ENCODE measurements around the gene CD164.
"Not testable (repeated sequence)": the region's sequence is repeated elsewhere in the genome, so short reads cannot be mapped to it uniquely, and the experiment has no call there.

Gene CD164

DNA sequence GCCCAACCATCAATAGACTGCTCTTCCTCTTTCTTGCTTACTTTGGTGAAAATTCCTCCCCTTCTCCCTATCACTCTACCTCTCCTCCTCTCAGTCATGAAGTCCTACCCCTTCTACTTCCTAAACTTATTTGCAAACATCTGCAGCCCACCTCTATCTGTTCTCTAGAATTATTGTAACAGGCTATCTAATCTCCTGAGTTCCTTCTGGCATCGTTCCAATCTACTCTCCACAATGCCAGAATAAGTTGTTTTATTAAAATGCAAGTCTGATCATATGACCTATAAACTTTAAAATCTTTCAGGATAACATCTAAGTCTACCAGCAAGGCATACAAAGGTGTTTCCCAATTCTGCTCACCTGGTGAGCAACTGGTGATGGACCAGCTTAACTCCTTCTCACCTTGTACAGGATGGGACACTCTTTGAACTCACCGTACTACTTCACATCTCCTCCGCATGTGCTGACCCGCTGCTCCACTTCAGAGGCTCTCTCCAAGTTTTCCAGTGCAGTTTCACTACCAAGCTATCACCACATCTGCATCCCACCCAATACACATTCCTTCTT lies 7.9 kb downstream of the CD164 start:
- DNase-seq = no peak

DNA sequence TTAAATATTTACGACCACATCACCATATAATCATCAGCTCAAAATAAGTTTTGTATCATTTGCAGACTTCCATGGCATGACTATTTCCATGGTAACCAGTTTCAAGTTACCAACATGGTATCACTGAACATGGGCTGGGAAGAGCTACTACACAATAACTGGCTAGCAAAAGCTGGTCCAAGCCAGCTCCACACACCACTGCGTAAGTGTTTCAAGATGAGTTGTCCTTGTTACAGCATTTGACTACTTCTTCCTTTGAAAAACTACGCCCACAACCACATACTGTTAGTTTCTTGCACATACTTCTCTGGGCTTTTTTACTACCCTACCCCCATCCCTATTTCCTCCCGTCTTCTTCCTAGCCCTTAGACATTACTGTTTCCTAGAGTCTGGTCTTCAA lies 8.5 kb downstream of the CD164 start:
- no peak for DNase-seq

DNA sequence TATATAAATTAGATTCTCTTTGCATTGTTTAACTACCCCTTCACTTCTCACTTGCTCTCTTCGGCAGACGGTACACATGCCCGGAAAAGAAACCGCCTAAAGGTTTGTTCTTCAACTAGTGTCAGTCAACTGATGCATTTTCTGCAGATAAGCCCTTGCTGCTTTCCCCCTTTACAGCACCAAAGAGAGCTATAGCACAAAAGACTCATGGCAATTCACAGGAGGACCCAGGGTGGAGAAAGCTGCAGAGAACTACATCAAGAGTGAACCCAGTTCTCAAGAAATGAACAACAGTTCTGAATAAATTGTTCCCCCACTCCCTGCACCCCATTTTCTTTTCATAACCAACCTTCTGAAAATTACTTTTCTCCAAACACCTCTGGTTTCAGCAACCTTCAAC lies 8.9 kb downstream of the CD164 start:
- DNase-seq = no peak

DNA sequence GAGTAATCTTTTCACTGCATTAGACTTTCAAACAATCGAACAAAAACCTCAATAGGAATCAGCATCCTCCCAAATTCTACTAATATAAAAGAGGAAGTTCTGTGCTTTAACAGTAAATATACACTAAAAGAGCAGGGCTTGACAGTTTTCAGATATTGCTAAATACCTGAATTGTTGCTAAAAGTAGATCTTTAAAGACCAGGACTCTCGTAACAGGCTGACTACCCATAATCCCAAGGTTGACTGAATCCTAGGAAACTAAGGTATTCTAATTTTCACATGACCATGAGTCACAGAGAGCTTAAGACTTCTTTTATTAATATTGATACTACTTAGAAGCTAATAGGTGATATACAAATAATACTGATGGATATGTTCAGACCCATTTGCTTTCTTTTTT lies 10.1 kb downstream of the CD164 start:
- DNase-seq = no peak

DNA sequence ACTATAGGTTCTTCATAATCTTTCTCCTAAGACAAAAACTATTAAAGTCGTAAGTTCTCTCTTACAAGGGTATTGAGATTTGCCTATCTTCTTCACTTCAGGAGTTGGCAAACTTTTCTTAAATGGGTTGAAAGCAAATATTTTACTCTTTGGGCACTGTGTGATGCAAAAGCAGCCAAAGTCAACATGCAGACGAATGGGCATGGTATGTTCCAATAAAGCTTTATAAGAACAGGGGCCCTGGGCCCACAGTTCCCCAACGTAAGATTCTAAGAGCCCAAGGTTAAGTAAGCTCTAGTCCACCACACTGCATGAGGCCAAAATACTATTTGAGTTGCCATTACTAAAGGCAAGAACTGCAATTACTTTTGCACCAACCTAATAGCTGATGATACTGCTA lies 11.5 kb downstream of the CD164 start:
- DNase-seq = no peak

DNA sequence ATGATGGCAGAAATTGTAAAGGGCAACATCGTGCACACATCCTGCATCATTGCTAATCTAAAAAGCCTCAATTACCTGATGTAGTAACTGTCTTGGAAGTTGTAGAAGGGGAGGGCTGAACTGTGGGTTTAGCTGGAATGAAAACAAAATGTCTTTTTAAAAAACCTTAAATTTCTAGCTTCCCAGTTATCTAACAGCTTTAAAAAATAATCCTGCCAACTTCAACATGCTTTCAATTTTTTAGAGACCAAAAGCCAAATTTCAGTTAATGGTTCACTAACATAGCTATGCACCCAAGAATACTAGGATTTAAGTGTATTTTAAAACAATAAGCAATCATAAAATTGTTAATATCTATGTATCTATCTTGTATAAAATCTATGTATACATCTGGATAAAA lies 11.9 kb downstream of the CD164 start:
- DNase-seq = no peak

DNA sequence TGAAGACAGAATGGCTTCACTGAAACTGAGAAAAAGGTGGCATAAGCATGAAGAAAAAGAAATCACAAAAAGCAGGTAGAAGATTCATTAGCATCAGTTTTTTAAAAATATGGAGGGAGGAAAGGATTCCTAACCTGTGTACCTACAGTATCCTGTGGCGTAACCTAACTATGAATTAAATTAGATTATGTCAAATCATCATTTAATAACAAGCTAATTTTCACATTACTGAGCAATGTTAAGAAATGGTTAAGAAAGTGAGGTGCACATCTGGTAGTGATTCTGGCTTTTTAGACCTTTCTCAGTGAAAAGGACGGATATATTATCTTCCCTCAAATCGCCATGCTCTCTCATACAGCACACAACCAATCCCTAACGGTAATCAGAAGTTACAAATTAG lies 12.5 kb downstream of the CD164 start:
- no peak for DNase-seq

DNA sequence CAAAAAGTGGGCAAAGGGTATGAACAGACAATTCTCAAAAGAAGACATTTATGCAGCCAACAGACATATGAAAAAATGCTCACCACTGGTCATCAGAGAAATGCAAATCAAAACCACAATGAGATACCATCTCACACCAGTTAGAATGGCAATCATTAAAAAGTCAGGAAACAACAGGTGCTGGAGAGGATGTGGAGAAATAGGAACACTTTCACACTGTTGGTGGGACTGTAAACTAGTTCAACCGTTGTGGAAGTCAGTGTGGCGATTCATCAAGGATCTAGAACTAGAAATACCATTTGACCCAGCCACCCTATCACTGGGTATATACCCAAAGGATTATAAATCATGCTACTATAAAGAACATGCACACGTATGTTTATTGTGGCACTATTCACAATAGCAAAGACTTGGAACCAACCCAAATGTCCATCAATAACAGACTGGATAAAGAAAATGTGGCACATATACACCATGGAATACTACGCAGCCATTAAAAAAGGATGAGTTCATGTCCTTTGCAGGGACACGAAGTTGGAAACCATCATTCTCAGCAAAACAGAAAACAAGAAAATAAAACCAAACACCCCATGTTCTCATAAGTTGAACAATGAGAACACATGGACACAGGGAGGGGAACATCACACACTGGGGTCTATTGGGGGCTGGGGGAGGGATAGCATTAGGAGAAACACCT lies 17.7 kb downstream of the CD164 start:
- DNase-seq = not testable (repeated sequence)

DNA sequence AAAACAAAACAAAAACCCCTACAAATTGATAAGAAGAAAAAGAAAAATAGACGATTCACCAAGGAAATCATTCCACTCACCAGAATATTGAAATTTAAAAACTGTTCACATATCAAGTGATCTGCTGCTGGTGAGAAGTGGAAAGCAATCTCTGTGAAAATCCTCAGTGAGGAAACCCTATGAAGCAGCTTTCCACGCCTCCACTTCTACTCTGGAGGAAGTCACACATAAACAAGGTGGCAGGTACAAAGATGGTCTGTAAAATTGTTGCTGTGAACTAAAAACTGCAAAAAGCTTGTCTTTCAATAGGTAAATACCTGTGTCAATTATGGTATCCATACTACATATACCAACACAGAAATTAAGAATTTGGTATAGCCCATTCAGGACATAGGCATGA lies 18.5 kb downstream of the CD164 start:
- no peak for DNase-seq

DNA sequence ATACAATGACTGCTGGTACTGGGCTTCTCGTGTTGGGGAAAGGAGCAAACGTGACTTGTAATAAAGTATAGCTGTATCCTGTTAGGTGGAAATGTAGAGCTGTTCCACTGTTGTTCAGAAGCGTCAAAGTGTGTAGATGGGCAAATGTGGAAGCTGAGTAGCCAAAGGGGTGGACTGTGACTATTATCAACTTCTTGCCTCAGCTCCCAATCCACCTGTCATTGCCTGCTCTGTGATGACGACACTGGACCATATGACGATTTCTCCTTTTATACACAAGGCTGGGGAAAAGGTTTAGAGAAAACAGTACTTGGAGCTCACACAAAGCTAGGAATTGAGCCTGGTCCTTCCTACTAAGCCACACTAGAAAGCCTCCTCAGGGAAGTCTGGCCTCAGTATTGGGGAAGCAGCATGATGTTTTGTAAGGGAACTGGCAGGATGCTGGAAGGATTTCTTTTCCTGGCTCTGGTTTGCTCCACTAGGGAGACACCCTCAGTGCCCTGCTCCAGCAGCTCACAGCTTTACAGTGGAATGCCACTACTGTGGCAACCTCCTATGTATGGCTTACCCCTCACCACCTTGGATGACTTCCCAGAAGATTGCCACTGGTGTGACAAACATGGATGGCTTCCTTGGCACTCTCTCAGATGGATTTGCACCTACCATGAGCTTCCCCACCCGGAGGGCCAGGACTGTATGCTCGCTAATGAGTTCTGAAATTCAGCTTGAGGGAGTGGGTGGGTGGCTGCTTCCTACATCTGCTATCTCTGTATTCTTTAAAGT lies 20.0 kb downstream of the CD164 start:
- no peak for DNase-seq

DNA sequence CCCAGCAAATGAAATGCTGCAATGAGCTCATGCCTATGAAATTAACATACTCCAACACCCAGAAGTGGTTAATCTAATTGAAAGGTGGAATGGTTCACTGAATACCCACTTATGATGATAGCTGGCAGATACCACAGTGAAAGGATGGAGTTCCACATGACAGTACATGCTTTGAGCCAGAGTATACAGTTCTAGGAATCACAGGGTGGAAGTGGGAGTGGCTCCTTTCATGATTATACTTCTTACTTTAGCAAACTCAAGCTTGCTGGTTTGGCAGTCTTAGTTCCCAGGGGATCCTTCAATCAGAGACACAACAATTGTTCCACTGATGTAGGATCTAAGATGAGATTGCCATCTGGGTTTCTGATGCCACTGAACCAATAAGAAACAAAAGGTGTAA lies 21.5 kb downstream of the CD164 start:
- no peak for DNase-seq

DNA sequence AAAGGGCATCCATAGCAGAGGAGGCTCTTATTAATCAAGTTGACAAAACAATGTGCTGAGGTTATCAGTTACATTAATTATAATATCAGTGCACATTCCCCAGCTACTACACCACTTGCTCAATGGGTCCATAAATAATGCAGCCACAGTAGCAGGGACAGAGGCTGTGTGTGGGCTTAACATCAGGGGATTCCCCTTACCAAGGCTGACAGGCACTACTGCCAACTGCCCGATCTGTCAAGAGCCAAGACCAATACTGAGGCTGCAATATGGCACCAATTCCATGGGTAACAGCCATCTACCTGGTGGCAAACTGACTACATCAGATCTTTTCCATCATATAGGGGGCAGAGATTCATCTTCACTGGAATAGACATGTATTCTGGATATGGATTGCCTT lies 22.0 kb downstream of the CD164 start:
- no peak for DNase-seq

DNA sequence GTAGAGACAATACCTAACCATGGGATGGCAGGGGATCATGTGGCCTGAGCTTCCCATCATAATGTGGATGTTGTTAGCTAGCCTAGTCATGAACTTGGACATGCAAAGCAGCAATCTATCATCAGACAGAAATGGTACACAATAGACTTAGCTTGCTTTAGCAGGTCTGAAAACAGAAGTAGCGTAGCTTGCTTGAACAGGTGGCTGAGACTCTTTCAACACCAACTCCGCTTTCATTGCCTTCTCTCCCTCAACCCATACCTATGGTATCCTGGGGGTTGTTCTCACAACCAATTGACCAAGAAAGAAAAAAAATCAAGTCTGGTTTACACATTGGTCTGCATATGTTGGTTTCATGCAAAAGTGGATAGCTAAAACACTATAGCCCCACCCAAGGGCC lies 23.0 kb downstream of the CD164 start:
- no peak for DNase-seq

DNA sequence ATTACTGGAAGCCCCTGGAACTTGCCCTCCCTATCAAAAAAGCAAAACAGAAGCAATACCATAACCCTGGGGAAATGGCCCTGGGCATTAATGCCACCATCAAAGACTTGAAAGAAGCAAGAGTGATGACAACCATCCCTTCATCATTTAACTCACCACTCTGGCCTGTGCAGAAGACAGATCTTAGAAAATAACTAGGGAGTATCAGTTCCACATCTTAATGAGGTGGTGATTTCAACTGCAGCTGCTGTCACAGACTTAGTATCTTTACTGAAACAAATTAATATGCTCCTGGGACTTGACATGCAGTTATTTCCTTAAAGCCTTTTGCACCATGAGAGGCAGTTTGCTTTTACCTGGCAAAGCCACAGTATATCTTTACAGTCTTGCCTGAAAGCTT lies 24.1 kb downstream of the CD164 start:
- no peak for DNase-seq

DNA sequence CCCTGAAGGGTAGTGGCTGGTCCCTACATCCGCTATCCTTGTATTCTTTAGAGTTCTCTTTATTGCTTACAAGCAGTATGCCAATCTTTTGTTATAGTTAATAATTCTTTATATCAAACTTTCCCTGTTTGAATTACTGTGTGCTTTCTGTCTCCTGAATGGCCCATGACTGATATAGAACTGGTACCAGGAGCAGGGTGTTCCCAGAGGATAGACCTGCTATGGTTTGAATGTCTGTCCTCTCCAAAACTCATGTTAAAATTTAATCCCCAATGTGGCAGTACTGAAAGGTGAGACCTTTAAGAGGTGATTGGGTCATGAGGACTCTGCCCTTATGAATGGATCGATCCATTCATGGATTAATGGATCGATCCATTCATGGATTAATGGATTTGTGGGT lies 26.0 kb downstream of the CD164 start:
- DNase-seq = no peak

DNA sequence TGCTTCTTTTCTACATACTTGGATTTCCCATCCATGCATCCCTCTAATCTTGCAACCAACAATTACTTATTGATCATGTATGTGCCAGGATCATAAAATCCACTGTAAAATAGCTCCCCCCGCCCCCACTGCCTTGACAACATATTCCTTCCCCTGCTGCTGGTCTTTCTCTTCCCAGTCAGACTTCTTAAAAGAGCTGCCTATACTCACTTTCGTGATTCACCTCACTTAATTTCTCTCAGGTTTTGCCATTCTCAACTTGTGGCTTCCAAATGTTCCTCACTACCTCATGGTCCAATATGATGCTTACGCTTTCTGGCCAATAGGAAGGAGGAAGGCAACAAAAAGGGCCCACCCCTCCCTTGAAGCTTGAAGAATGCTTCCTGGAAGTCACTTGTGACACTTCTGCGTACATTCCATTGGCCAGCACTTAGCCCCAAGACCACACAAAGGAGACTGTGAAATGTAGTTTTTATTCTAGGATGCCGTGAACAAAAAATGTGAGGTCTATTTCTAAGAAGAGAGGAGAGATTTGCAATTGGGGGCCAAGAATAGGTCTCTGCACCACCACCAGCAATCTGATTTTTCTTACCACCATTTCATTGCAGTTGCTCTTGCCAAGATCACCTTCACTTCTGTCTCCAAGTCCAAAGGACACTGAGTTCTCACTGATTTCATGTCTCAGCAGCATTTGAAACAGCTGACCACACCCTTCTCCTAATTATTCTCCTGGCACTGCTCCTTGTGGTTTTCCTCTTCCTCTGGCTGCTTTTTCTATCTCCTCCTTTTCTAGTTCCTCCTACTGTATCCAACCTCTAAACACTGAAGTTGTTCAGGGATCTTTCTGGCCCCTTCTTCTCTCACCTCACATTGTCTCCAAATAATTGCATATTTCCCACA lies 30.8 kb downstream of the CD164 start:
- no peak for DNase-seq

DNA sequence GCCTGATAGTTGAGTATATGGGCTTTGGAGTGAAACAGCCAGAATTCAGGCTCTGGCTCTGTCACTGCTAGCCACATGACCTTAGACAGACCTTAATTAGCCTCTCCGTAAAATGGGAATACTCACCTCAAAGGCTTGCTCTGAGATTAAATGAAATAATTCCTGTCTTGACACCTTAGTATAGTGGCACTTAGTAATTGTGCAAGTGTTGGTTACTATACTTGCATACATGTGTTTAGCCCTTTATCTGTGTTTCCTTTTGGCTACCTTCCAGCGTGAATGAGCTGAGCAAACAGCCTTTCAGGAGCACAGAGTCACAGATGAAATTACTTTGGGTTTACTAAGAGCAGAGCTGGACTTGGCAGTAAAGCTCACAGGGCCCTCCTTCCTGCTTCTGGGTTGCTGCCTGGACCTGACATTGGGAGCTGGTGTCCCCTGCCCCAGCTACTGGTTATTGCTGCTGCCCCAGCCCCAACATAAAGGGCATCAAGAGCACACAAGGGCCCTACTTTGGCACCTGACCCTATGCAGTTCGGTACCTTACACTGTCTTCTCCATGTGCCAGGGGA lies 32.8 kb downstream of the CD164 start:
- no peak for DNase-seq

DNA sequence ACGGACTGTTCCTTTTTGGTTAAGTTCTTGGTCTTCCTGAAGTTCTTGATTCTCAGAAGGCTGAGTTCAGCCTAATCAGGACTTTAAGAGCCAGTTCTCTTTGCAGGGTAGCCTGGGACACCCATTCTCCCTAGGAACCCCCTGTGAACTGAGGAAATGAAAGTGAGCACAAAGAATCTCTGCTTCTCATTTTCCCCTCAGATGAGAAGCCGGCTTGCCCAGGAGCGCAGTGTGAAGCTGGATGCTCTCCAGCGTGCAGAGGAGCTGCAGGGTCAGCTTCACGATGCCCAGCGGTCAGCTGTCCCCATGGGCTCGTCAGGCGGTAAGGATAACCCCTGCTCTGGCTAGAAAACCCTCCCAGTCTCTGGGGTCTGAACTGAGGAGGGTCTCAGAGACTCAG lies 34.0 kb downstream of the CD164 start:
- DNase-seq = no peak

DNA sequence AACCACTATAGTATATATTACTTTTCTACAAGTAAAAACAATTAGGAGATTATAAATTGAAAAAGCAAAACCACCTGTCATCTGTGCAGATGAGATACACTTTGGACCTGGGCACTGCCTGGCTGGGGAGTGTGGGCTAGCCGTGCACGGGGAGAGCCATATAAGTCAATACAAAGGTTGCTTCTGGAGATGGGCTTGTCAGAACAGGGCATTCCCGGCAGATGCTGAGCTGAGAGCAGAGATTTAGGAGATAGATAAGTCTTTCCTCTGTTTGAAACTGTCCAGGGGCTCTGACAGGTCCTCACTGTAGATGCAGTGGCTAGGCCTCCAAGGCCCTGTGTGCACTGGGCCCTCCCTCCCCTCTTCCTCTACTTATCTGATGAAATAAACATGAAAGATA lies 34.5 kb downstream of the CD164 start:
- DNase-seq = no peak

DNA sequence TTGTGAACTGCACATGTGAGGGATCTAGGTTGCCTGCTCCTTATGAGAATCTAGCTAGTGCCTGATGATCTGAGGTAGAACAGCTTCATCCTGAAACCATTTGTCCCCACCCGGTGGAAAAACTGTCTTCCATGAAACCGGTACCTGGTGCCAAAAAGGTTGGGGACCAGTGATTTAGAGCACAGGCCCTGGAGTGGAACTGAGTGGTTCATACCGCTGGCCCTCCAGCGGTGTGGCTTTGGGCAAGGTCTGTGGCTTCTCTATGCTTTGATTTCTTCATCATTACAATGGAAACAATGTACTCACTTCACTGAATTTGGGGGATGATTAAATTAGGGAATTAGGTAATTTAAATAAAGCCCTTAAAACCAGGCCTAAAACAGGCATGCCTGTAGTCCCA lies 36.3 kb downstream of the CD164 start:
- DNase-seq = no peak

DNA sequence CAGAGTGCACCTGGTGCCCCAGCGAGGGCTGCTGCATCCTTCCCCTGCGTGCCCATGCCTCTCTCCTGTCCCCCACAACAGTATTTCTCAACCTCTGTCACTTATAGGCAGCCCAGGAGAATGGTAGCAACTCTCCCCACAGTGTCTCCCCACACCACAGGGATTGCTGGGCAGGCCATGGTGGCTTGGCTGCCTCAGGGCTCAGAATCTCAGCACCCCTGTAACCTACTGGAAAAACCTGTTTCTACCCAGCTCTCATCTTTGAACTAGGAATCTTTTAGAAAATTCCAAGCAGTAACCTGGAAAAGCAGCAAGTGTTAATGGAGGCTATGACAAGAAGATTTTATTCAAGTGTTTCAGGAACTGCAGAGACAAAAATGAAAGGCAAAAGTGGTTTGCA lies 38.0 kb downstream of the CD164 start:
- no peak for DNase-seq

DNA sequence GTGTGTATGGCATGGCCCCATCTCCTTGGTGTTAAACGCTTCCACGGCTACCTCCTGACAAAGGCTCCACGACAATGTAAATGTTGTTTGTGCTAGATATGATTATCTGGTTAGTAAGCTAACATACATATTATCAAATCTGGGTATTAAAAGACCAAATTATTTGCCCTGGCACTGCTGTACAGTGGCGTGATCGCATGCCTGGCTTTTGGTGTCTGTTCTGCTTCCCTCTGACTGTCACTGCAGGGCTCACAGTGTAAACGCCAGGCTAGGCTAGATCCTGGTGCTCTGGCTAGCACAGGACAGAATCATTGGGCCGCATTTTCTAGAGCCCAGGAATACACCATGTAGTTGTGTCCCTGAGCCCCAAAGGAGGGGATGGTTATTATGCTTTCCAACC lies 38.7 kb downstream of the CD164 start:
- DNase-seq = no peak

DNA sequence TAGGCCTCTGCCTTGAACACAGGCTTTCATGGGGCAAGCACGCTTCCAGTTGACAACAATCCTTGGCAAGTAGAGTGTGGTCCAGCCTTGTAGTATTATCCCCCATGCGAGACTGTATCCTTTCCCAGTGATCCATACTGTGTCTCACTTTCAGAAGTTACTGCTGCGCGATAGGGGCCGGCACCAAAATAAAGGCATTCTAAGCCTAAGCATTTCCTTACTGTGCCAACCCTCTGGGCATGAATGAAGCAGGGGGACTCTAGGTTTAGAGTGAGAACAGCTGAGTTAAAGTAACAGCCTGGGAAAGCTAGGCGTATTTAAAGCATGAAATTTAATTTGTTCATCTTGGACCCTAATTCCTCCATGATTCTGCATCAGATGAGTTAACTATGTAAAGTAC lies 39.4 kb downstream of the CD164 start:
- no peak for DNase-seq
